Ascending aorta (tissue), 2 donors: ENCODE results near the gene SSRP1. TPM values are rescaled to one million over a fixed set of nuclear protein-coding genes. Genes with fewer than 3 reads are reported as not detected.

Experiments used
- DNase-seq, 2 donors: peaks; one replicate each; pipeline ENCODE4 v3.0.0-alpha.2; 2019; ENCODE audit warnings: low spot score in 2 of 2
- H3K27ac ChIP-seq, 2 donors: fragments of 200-600 bp; sonication (generic); one replicate each; pipeline ENCODE4 v1.5.1; 2016 to 2017; ENCODE audit warnings: mild to moderate bottlenecking in 1 of 2
- H3K27me3 ChIP-seq: fragments of 200-600 bp; sonication (generic); one replicate; pipeline ENCODE4 v1.5.1; 2017
- H3K36me3 ChIP-seq, 2 donors: fragments of 200-600 bp; sonication (generic); one replicate each; pipeline ENCODE4 v1.5.1; 2016
- H3K4me1 ChIP-seq, 2 donors: fragments of 200-600 bp; sonication (generic); one replicate each; pipeline ENCODE4 v1.5.1; 2016 to 2017; ENCODE audit warnings: mild to moderate bottlenecking in 1 of 2
- H3K4me3 ChIP-seq, 2 donors: fragments of 200-600 bp; sonication (generic); one replicate each; pipeline ENCODE4 v1.5.1; 2016 to 2017; ENCODE audit warnings: mild to moderate bottlenecking in 1 of 2
- H3K9me3 ChIP-seq, 2 donors: fragments of 200-600 bp; sonication (generic); one replicate each; pipeline ENCODE4 v1.5.1; 2016
- CTCF ChIP-seq, 3 experiments: fragments of 200-600 bp in 2 of 3; fragments of 450-650 bp in 1 of 3; sonication (generic) in 2 of 3; IDR thresholded peaks; one replicate each; pipeline ENCODE4 v1.5.1; 2016 to 2019; ENCODE audit warnings: antibody characterized with exemption in 3 of 3, mild to moderate bottlenecking in 1 of 3, moderate library complexity in 1 of 3
- intact Hi-C: fragments of 100-400 bp; cut with DNase I; formaldehyde crosslinking; loops from one replicate; pipeline ENCODE4 v1.15.1; 2023
- total RNA-seq: library from RNA; depleted of rRNA; stranded (reverse); fragments of >200 nt; gene quantifications from one replicate; pipeline ENCODE4 v1.1.0, GENCODE V29; 2016

The SSRP1 gene
- total RNA-seq, 1 donor from 2014 or later: 110 TPM

GRCh38 chr11:57376095-57377090 is 40.7 kb upstream of the SSRP1 start:
- Histone ChIP-seq H3K9me3 (no peaks in the 10 kb centered on the region), H3K27ac (no peak overlapping the region), H3K4me1 (no peaks in the 10 kb centered on the region), H3K27me3 (no peaks in the 10 kb centered on the region), H3K36me3 (no peaks in the 10 kb centered on the region), H3K4me3 (no peak overlapping the region)
- intact Hi-C loops: no loop called here
- DNase-seq: no peak
- no peak for TF ChIP-seq CTCF (IDR thresholded peaks at IDR 0.05)

GRCh38 chr11:57375490-57375889 is 39.8 kb upstream of the SSRP1 start:
- no peaks in the 10 kb centered on the region for H3K27me3 ChIP-seq
- no peaks in the 10 kb centered on the region for H3K36me3 ChIP-seq
- H3K9me3 ChIP-seq: no peaks in the 10 kb centered on the region
- H3K27ac ChIP-seq: no peak overlapping the region
- no peaks in the 10 kb centered on the region for H3K4me1 ChIP-seq
- H3K4me3 ChIP-seq: no peak overlapping the region
- DNase-seq: no peak
- intact Hi-C loops: no loop called here
- no peak for TF ChIP-seq CTCF (IDR thresholded peaks at IDR 0.05)

GRCh38 chr11:57374966-57375365 is 39.3 kb upstream of the SSRP1 start:
- intact Hi-C loops: no loop called here
- H3K9me3 ChIP-seq: no peaks in the 10 kb centered on the region
- H3K4me3 ChIP-seq: no peak overlapping the region
- H3K27me3 ChIP-seq: no peaks in the 10 kb centered on the region
- no peak for DNase-seq
- no peak overlapping the region for H3K27ac ChIP-seq
- H3K4me1 ChIP-seq: no peaks in the 10 kb centered on the region
- no peaks in the 10 kb centered on the region for H3K36me3 ChIP-seq
- TF ChIP-seq CTCF (IDR thresholded peaks at IDR 0.05): no peak

GRCh38 chr11:57373146-57373545 is 37.5 kb upstream of the SSRP1 start:
- Histone ChIP-seq H3K27ac (no peak overlapping the region), H3K9me3 (no peaks in the 10 kb centered on the region), H3K4me3 (no peak overlapping the region), H3K27me3 (no peaks in the 10 kb centered on the region), H3K4me1 (no peaks in the 10 kb centered on the region), H3K36me3 (no peaks in the 10 kb centered on the region)
- no peak for DNase-seq
- no peak for TF ChIP-seq CTCF (IDR thresholded peaks at IDR 0.05)
- intact Hi-C loops: no loop called here

GRCh38 chr11:57370941-57371340 is 35.2 kb upstream of the SSRP1 start:
- H3K27ac ChIP-seq: no peak overlapping the region
- no peaks in the 10 kb centered on the region for H3K27me3 ChIP-seq
- TF ChIP-seq CTCF (IDR thresholded peaks at IDR 0.05): no peak
- no peak for DNase-seq
- no peaks in the 10 kb centered on the region for H3K4me1 ChIP-seq
- no peak overlapping the region for H3K4me3 ChIP-seq
- H3K36me3 ChIP-seq: no peaks in the 10 kb centered on the region
- no peaks in the 10 kb centered on the region for H3K9me3 ChIP-seq
- intact Hi-C loops: no loop called here
